Erythroblast (primary cell): ENCODE results near the gene AVL9.

Source experiments
- GATA1 ChIP-seq: IDR thresholded peaks from 2 replicates; pipeline ENCODE4 v1.6.1; 2011; ENCODE audit warnings: low read depth, mild to moderate bottlenecking, control low read depth, low read length, moderate library complexity
- POLR2A ChIP-seq: IDR thresholded peaks from 2 replicates; pipeline ENCODE4 v1.6.1; 2011; ENCODE audit warnings: mild to moderate bottlenecking, low read length

- TF ChIP-seq POLR2A, result no peak
- no peak for TF ChIP-seq GATA1
Observed at GRCh38 chr7:32602470-32602869, 107.2 kb downstream of the AVL9 start.
